GM19240 (cell line): ENCODE results near the gene BCO2.
"Not testable (repeated sequence)": the region's sequence is repeated elsewhere in the genome, so short reads cannot be mapped to it uniquely, and the experiment has no call there.

Experiments
- DNase-seq: peaks from one replicate; pipeline ENCODE4 v3.0.0; 2011; ENCODE audit warnings: low spot score; ENCODE audit not compliant: insufficient read length

BCO2 gene

GRCh38 chr11:112174789-112175598 lies at the start of gene BCO2:
BCO2 (plus strand) TSS chr11:112175512; CDS start chr11:112175602, 90 bp downstream.
- DNase-seq, result no peak

DNA sequence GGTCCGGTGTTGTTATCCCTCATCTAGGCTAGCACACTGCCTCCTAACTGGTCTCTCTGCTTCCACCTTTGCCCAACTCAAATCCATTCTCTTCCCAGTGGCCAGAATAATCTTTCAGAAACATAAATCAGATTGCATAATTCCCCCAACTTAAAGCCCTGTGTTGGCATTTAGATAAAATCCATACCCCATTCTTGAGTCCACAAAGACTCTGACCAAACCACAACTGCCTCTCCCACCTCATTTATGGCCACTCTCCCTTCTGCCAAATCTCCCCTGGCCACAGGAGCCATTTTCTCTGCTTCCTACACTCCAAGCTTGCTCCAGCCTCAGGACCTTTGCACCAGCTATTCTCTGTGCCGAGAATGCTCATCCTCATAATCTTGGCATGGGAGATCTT lies 48.3 kb upstream of the BCO2 start:
- DNase-seq, result no peak

GRCh38 chr11:112128483-112129121 lies 46.7 kb upstream of the BCO2 start:
- no peak for DNase-seq

DNA sequence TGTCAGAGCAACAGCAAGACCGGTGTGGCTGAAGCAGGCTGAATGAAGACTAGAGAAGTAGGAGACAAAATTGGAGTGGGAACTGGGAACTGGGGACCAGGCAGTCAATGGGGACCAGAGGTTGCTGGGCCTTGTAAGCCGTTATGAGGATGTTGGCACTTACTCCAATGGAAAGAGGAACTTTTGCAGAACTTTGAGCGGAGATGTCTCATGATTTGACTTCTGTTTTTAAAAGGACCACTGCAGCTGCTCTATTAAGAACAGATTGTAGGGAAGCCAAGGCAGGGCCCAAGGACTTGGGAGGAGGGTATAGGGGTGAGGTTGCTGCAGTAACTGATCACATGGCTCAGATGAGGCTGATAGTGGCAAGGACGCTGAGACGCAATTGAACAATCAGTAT lies 45.7 kb upstream of the BCO2 start:
- DNase-seq, result no peak

GRCh38 chr11:112132737-112133136 lies 42.6 kb upstream of the BCO2 start:
- no peak for DNase-seq

- DNase-seq, result no peak
These were observed 40.8 kb upstream of the BCO2 start for GRCh38 chr11:112134473-112134872.

GRCh38 chr11:112143597-112143996 lies 31.7 kb upstream of the BCO2 start:
- no peak for DNase-seq

DNA sequence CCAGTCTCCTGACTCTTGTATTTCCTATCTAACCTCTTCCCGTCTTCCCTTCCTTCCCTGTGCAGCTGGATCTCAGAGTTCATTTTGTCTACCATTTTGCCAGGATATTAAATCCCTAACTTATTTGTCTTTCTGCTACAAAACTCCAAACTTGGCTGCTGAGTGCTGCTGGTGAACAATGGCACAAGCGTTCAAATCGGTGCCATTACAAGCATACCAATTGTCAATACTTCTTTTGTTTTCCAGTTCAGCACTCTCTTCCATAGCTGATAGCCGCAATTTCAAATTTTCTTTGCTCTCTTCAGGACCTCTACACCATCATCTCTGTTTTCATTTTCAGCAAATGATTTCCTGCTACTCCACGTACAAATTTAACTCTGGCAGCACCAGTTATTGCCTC lies 24.8 kb upstream of the BCO2 start:
- no peak for DNase-seq

- no peak for DNase-seq
These were observed 19.0 kb upstream of the BCO2 start for GRCh38 chr11:112156153-112156955.

- DNase-seq, result no peak
These were observed 18.2 kb upstream of the BCO2 start for GRCh38 chr11:112156956-112157766.

DNA sequence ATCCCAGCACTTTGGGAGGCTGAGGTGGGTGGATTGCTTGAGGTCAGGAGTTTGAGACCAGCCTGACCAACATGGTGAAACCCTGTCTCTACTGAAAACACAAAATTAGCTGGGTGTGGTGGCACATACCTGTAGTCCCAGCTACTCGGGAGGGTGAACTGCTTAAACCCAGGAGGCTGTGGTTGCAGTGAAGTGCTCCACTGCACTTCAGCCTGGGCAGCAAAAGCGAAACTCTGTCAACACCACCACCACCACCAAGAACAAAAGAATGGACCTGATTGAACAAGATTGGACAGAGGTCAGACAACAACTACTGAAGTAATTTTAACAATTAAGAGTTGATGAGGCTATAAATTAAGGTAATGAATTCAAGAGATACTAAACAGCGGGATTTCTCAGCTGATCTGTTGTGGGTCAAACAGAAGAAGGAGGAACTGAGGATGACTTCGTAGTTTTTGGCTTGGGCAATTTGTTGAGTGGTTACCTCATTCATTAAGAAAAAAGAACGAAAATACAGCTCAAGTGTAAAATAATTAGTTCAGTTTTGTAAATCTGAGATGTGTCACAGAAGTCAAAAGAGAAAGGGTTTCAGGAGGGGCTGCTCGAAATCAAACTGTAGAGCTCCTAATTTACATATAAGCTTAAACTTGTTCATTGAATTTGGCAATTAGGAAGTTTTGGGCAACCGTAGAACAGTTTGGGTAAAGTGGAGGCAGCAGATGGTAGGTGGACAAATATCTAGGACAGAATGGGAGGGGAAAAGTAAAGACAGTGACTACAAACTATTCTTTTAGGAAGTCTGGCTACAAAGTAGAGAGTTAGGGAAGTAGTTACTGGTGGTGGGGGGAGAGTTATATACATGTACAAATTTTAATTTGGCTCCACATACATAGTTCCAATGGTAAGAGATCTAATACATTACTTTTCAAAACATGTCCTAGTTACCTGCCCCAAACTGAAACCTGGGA lies 15.9 kb upstream of the BCO2 start:
- DNase-seq, result no peak

GRCh38 chr11:112160091-112160848 lies 15.0 kb upstream of the BCO2 start:
- no peak for DNase-seq

GRCh38 chr11:112161012-112161411 lies 14.3 kb upstream of the BCO2 start:
- no peak for DNase-seq

- DNase-seq, result not testable (repeated sequence)
These were observed 13.1 kb upstream of the BCO2 start for GRCh38 chr11:112162200-112162599.

GRCh38 chr11:112162761-112163546 lies 12.4 kb upstream of the BCO2 start:
- DNase-seq, result no peak

- no peak for DNase-seq
These were observed 11.2 kb upstream of the BCO2 start, which contains the start of gene IL18 for GRCh38 chr11:112163875-112164685. IL18 (minus strand) TSS chr11:112164094; CDS start chr11:112155053, 9,041 bp downstream.

GRCh38 chr11:112165049-112165448 lies 10.3 kb upstream of the BCO2 start:
- DNase-seq, result no peak

DNA sequence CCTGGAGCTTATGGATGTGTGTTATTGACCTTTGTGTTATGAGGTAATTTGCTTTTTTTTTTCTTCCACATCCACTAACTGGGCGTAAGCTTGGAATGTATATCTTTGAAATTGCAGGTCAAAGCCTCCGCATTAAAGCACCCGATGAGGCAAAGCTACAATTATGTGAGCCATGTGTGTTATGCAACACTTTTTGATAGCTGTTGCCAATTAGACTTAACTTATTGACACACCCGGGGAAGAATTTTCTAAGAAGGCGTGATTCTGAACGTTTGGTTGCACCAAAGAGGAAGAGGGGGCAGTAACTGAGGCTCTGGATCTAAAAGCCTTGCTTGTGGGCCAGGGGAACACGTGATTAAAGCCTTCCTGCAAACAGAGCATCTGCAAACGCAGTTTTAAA lies 8.8 kb upstream of the BCO2 start:
- no peak for DNase-seq
